Fibroblast of lung (primary cell): ENCODE data around the gene ZNF534.
"Not testable (repeated sequence)": the region's sequence is repeated elsewhere in the genome, so short reads cannot be mapped to it uniquely, and the experiment has no call there.

Source experiments
- EZH2 ChIP-seq: IDR thresholded peaks from 2 replicates; pipeline ENCODE4 v1.5.1; 2012; ENCODE audit warnings: low read length, control low read depth, mild to moderate bottlenecking; ENCODE audit errors: missing control alignments
- TF ChIP-seq, protein P1 (sequence below), 2 donors: IDR thresholded peaks in 1 of 2; conservative IDR thresholded peaks in 1 of 2; 1 replicate in 1 of 2; 2 replicates in 1 of 2; pipeline ENCODE4 v1.5.1; 2011 to 2012; ENCODE audit warnings: low read length in 2 of 2, control low read depth in 1 of 2, inconsistent platforms in 1 of 2, low read depth in 1 of 2, mild to moderate bottlenecking in 1 of 2

DNA sequence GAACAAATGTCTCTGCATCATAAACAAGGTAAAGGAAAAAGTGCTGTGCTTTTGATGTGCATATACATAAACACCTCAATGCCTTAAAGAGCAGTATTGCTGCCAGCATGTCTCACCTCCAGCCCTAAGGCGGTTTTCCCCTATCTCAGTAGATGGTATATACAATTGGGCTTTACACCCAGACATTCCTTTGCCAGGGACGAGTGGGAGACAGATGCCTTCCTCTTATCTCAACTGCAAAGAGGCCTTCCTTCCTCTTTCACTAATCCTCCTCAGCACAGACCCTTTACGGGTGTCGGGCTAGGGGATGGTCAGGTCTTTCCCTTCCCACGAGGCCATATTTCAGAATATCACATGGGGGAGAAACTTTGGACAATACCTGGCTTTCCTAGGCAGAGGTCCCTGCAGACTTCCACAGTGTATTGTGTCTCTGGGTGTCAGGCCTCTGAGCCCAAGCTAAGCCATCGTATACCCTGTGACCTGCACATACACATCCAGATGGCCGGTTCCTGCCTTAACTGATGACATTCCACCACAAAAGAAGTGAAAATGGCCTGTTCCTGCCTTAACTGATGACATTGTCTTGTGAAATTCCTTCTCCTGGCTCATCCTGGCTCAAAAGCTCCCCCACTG, 55.3 kb downstream of the ZNF534 start:
- TF ChIP-seq, protein P1, sequence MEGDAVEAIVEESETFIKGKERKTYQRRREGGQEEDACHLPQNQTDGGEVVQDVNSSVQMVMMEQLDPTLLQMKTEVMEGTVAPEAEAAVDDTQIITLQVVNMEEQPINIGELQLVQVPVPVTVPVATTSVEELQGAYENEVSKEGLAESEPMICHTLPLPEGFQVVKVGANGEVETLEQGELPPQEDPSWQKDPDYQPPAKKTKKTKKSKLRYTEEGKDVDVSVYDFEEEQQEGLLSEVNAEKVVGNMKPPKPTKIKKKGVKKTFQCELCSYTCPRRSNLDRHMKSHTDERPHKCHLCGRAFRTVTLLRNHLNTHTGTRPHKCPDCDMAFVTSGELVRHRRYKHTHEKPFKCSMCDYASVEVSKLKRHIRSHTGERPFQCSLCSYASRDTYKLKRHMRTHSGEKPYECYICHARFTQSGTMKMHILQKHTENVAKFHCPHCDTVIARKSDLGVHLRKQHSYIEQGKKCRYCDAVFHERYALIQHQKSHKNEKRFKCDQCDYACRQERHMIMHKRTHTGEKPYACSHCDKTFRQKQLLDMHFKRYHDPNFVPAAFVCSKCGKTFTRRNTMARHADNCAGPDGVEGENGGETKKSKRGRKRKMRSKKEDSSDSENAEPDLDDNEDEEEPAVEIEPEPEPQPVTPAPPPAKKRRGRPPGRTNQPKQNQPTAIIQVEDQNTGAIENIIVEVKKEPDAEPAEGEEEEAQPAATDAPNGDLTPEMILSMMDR (conservative IDR thresholded peaks at IDR 0.05 in 1 of 2, IDR thresholded peaks at IDR 0.05 in 1 of 2; ENCODE audit: low read depth in 1 of 2, low read length in 2 of 2), result not testable (repeated sequence)
- TF ChIP-seq EZH2, result not testable (repeated sequence)
